HG03565 (cell line): ENCODE data around the gene ZNF622.
"Not testable (repeated sequence)": the region's sequence is repeated elsewhere in the genome, so short reads cannot be mapped to it uniquely, and the experiment has no call there.

ENCODE experiments used
- ATAC-seq: cut with Tn5 transposase; IDR thresholded peaks from one replicate; pipeline ENCODE4 v1.9.1; 2021; ENCODE audit warnings: mild to moderate bottlenecking, moderate library complexity; ENCODE audit not compliant: unreplicated experiment

Gene ZNF622

GRCh38 chr5:16436065-16436682 is 29.4 kb downstream of the ZNF622 start:
- ATAC-seq, result not testable (repeated sequence)

DNA sequence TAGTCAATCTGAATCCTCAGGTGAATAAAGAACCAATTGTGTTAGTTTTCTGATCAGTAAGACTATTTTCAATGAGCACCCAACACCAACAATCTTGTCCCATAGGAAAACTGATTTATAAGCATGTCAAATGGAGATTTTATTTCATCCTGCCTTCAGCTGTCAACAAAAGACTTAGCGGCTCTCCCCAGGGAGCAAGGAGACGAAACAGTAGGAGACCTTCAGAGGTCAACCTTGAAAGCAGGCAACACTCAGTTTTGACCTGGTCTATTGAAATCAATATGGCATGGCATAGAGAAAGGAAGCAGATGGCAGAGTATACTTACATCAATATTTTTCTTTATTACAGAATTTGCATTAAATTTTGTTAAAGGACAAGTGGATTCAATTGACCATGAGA is 34.1 kb downstream of the ZNF622 start:
- no peak for ATAC-seq

GRCh38 chr5:16430349-16431089 is 35.1 kb downstream of the ZNF622 start:
- no peak for ATAC-seq

DNA sequence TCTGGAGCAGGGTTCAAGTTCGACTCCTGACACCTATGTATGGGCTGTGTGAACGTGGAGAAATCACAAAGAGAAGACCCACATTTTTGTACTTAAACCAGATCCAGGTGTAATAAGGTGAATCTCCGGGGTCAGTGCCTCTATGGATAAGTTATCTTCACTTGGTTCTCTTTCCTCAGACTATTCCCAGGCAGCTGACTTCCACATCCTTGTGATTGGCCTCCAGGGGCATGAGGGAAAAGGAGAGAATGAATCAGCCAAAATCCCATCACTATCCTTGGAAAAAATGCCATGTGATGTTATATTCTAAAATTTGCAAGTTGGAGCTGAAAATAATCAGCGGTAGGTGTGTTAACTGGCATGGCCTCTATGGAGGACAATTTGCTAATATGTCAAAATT is 37.2 kb downstream of the ZNF622 start:
- no peak for ATAC-seq

- ATAC-seq, result no peak
These were observed 38.0 kb downstream of the ZNF622 start for GRCh38 chr5:16427587-16427986.

DNA sequence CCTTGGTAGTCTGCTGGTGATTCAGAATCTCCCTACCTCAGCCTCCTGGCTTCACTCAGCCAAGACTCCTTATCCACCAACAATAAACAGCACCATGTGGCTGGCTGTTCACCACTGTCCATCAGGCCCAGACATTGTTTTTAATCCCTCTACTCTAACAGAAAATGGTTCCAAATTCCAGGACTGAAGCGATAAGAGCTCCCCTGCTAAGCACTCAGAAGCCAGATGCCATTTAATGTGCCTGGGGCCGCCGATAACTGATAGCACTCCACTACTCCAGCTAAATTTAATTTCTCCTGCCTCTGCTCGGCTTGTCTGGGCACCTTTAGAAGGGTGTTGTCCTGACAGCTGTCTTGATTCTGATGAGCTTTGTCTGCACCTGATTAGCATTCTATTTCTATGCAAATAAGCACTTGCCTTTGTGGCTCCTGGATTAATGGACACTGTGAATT is 47.1 kb downstream of the ZNF622 start:
- no peak for ATAC-seq

- ATAC-seq, result no peak
These were observed 48.1 kb downstream of the ZNF622 start for GRCh38 chr5:16417398-16418074.

GRCh38 chr5:16414861-16415260 is 50.7 kb downstream of the ZNF622 start:
- no peak for ATAC-seq

DNA sequence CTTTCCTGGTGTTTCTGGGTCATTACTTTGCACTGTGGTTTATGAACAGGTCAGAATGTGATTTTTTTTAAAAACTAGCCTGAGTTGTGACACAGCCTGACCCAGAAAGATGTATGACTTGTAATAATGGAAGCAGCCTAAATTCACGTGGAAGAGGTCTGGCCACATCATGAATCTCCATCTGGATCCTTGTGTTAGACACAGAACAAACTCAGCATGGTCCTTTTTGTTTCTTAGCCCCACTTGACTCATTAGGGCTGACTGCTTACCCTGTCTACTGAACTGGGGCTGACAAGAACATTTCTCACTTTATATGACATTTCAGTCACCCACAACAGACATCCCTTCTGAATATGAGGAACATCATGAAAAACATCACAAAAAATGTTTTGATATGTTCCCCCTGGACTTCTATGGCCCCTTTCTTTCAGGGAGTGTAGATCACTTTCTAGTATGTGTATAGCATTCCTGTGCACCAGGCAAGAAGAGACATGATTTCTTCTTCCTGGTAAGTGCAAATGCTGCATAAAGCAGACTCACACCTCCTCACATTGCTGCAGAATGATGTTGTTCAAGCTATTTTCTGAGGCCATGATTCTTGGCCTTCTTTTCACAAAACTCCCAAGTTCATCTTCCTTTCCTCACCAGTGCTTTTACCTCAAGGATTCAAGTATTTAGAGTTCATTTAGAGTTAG is 52.3 kb downstream of the ZNF622 start:
- ATAC-seq, result no peak

DNA sequence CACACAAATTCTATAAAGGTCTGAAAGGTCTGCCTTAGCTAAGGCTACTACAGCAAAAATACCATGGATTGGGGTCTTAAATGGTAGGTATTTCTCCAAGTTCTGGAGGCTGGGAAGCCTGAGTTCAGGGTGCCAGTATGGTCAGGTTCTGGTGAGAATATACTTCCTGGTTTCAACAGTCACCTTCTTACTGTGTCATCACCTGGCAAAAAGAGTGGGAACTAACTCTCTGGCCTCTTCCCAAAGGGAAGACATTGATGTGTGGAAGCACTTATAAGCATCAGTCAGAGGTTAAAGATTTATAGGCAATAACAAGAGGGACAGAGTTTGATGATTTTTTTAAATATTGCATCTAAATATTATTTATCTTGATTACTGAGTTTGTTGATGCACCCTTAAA is 53.0 kb downstream of the ZNF622 start:
- ATAC-seq, result no peak

- ATAC-seq, result no peak
These were observed 53.7 kb downstream of the ZNF622 start for GRCh38 chr5:16411741-16412455.

DNA sequence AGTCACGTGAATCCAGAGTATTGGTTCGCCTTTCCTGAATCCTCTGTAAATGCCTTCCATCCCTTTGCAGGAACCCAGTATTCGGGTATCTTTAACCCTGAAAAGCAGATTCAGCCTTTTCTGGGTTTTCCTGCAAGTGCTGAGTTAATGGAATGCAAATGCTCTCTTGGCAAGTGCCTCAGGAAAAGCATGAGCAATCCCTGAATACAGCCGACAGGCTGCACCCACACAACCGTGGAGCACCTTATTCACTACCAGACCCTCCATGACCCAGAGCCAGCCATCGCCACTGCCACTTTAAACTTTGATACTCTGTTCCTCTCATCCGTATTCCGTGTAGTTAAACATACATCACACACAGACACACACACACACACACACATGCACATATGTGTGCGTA is 54.4 kb downstream of the ZNF622 start:
- ATAC-seq, result no peak

GRCh38 chr5:16410338-16410737 is 55.3 kb downstream of the ZNF622 start:
- no peak for ATAC-seq

DNA sequence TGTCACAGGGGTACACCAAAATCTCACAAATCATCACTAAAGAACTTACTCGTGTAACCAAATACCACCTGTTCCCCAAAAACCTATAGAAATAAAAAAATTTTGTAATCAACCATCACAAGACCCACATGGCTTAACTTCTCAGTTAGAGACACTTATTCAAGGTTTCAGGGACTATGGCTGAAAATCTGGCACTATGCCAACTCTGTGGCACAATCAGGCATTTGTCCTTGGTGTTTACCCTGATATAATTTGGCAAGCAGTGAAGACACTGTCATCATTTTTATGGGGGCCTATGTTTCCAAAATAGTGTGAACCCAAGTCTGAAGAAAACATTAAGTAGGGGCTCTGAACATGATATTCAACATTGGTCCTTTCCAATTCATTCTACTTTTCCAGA is 59.0 kb downstream of the ZNF622 start:
- no peak for ATAC-seq

- no peak for ATAC-seq
These were observed 59.6 kb downstream of the ZNF622 start for GRCh38 chr5:16406023-16406422.
